DOHH2 (cell line): ENCODE measurements around the gene AIP.

Source experiments
- CTCF ChIP-seq: fragments of 200-600 bp; sonication (generic); IDR thresholded peaks from one replicate; pipeline ENCODE4 v1.5.1; 2014; ENCODE audit warnings: antibody characterized with exemption, mild to moderate bottlenecking, low read depth, low read length; ENCODE audit not compliant: poor library complexity, severe bottlenecking
- EZH2phosphoT487 ChIP-seq: fragments of 200-600 bp; sonication (generic); IDR thresholded peaks from 2 replicates; pipeline ENCODE4 v1.6.1; 2017; ENCODE audit warnings: borderline replicate concordance, mild to moderate bottlenecking, antibody characterized with exemption, low read length, moderate library complexity, mixed read lengths

GRCh38 chr11:67438158-67438902 is 44.5 kb upstream of the AIP start:
- peak; percentile 20 for TF ChIP-seq CTCF
- no peak for TF ChIP-seq EZH2phosphoT487
